CD14-positive monocyte (primary cell): ENCODE data around the gene DNMBP. TPM values are rescaled to one million over a fixed set of nuclear protein-coding genes. Genes with fewer than 3 reads are reported as not detected.

Experiments
- DNase-seq, 3 donors: peaks; one replicate each; pipeline ENCODE4 v3.0.0-alpha.2; 2011 to 2022
- H2AFZ ChIP-seq: 2 replicates; pipeline ENCODE4 v1.6.0; 2012; ENCODE audit warnings: mild to moderate bottlenecking, low read depth, low read length, inconsistent platforms; ENCODE audit not compliant: insufficient read depth, poor library complexity, severe bottlenecking
- H3K27ac ChIP-seq, 2 donors: 1 replicate in 1 of 2; 2 replicates in 1 of 2; pipeline ENCODE4 v1.5.1; 2012 to 2013; ENCODE audit warnings: low read length in 2 of 2, control low read depth in 1 of 2, inconsistent platforms in 1 of 2, low read depth in 1 of 2, mild to moderate bottlenecking in 1 of 2
- H3K27me3 ChIP-seq, 2 donors: one replicate each; pipeline versions ENCODE4 v1.6.0 to v1.6.1; 2011 to 2013; ENCODE audit warnings: low read length in 2 of 2; ENCODE audit not compliant: control insufficient read depth in 2 of 2, insufficient read depth in 2 of 2
- H3K36me3 ChIP-seq, 2 donors: replicated peaks in 1 of 2; 1 replicate in 1 of 2; 2 replicates in 1 of 2; pipeline versions ENCODE4 v1.5.1 to v1.6.1; 2012 to 2013; ENCODE audit warnings: low read length in 2 of 2, control low read depth in 1 of 2, inconsistent platforms in 1 of 2, mild to moderate bottlenecking in 1 of 2; ENCODE audit not compliant: insufficient read depth in 2 of 2, control insufficient read depth in 1 of 2
- H3K4me1 ChIP-seq, 2 donors: 1 replicate in 1 of 2; 2 replicates in 1 of 2; pipeline versions ENCODE4 v1.5.1 to v1.6.1; 2012 to 2013; ENCODE audit warnings: low read length in 2 of 2, control low read depth in 1 of 2, inconsistent platforms in 1 of 2, mild to moderate bottlenecking in 1 of 2, moderate library complexity in 1 of 2; ENCODE audit not compliant: insufficient read depth in 2 of 2, control insufficient read depth in 1 of 2
- H3K4me2 ChIP-seq: replicated peaks from 2 replicates; pipeline ENCODE3; 2012; ENCODE audit warnings: low read length, moderate library complexity, mild to moderate bottlenecking; ENCODE audit not compliant: poor library complexity, severe bottlenecking; ENCODE audit errors: extremely low read depth
- H3K4me3 ChIP-seq, 3 experiments: fragments of 200-600 bp in 1 of 3; sonication (generic) in 1 of 3; replicated peaks in 1 of 3; 1 replicate in 2 of 3; 2 replicates in 1 of 3; pipeline ENCODE4 v1.5.1; 2011 to 2013; ENCODE audit warnings: low read length in 3 of 3, mild to moderate bottlenecking in 3 of 3, control low read depth in 2 of 3, low read depth in 2 of 3, inconsistent platforms in 1 of 3, moderate library complexity in 1 of 3
- H3K79me2 ChIP-seq: 2 replicates; pipeline ENCODE4 v1.6.0; 2012; ENCODE audit warnings: mild to moderate bottlenecking, control low read depth, inconsistent platforms, low read length, moderate library complexity; ENCODE audit not compliant: insufficient read depth
- H3K9ac ChIP-seq: 2 replicates; pipeline ENCODE4 v1.6.0; 2017; ENCODE audit warnings: low read length, mild to moderate bottlenecking; ENCODE audit not compliant: insufficient read depth, poor library complexity, severe bottlenecking
- H3K9me3 ChIP-seq, 2 donors: replicated peaks in 1 of 2; 1 replicate in 1 of 2; 2 replicates in 1 of 2; pipeline versions ENCODE4 v1.5.1 to v1.6.1; 2012 to 2013; ENCODE audit warnings: low read length in 2 of 2, control low read depth in 1 of 2; ENCODE audit not compliant: control insufficient read depth in 1 of 2, insufficient read depth in 1 of 2
- H4K20me1 ChIP-seq: 2 replicates; pipeline ENCODE4 v1.6.0; 2012; ENCODE audit warnings: mild to moderate bottlenecking, low read length, control low read depth, moderate library complexity; ENCODE audit not compliant: insufficient read depth
- H3K27ac Mint-ChIP-seq, 7 donors: one replicate each; pipeline ENCODE4 v1.8.0; 2020; ENCODE audit warnings: mild to moderate bottlenecking in 7 of 7, mixed read lengths in 7 of 7, moderate library complexity in 6 of 7, inconsistent platforms in 2 of 7
- H3K27me3 Mint-ChIP-seq, 3 donors: one replicate each; pipeline ENCODE4 v1.8.0; 2021 to 2022; ENCODE audit warnings: low read depth in 3 of 3, mild to moderate bottlenecking in 3 of 3, mixed read lengths in 3 of 3, moderate library complexity in 3 of 3, inconsistent platforms in 1 of 3
- H3K36me3 Mint-ChIP-seq, 2 donors: one replicate each; pipeline ENCODE4 v1.8.0; 2020; ENCODE audit warnings: mixed read lengths in 2 of 2, inconsistent platforms in 1 of 2, mild to moderate bottlenecking in 1 of 2
- H3K4me1 Mint-ChIP-seq: one replicate; pipeline ENCODE4 v1.8.0; 2020; ENCODE audit warnings: mild to moderate bottlenecking, mixed read lengths
- H3K4me3 Mint-ChIP-seq, 2 donors: one replicate each; pipeline ENCODE4 v1.8.0; 2020; ENCODE audit warnings: mild to moderate bottlenecking in 2 of 2, mixed read lengths in 2 of 2, moderate library complexity in 1 of 2
- H3K9me3 Mint-ChIP-seq, 7 donors: one replicate each; pipeline ENCODE4 v1.8.0; 2020 to 2022; ENCODE audit warnings: mixed read lengths in 7 of 7, mild to moderate bottlenecking in 6 of 7, moderate library complexity in 6 of 7, inconsistent platforms in 2 of 7
- WGBS: methylation state at CpG from one replicate; pipeline ENCODE4 v1.1.5; 2013; ENCODE audit warnings: missing lambda C conversion rate; ENCODE audit not compliant: insufficient coverage; 5-methylcytosine and 5-hydroxymethylcytosine counted together
- intact Hi-C, 2 donors: fragments of 100-400 bp; cut with micrococcal nuclease; formaldehyde crosslinking; loops; one replicate each; pipeline versions ENCODE4 v1.15.0 to v1.15.1; 2023
- polyA plus RNA-seq, 3 donors: library from polyadenylated mRNA; depleted of rRNA in 1 of 3; unstranded in 2 of 3; stranded (reverse) in 1 of 3; fragments of 300-500 nt in 2 of 3; fragments of >200 nt in 1 of 3; fragmentation: Illumina TruSeq in 2 of 3; gene quantifications; 1 replicate in 2 of 3; 2 replicates in 1 of 3; pipeline ENCODE4 v1.2.3, GENCODE V29; 2012 to 2021
- TF ChIP-seq, protein P1 (sequence below): fragments of 200-600 bp; IDR thresholded peaks from one replicate; pipeline ENCODE4 v1.8.0; 2022; ENCODE audit warnings: antibody characterized with exemption, mild to moderate bottlenecking

The DNMBP gene
- polyA plus RNA-seq, 3 donors: 0.83 to 10.3 (median 1.2) TPM

DNA sequence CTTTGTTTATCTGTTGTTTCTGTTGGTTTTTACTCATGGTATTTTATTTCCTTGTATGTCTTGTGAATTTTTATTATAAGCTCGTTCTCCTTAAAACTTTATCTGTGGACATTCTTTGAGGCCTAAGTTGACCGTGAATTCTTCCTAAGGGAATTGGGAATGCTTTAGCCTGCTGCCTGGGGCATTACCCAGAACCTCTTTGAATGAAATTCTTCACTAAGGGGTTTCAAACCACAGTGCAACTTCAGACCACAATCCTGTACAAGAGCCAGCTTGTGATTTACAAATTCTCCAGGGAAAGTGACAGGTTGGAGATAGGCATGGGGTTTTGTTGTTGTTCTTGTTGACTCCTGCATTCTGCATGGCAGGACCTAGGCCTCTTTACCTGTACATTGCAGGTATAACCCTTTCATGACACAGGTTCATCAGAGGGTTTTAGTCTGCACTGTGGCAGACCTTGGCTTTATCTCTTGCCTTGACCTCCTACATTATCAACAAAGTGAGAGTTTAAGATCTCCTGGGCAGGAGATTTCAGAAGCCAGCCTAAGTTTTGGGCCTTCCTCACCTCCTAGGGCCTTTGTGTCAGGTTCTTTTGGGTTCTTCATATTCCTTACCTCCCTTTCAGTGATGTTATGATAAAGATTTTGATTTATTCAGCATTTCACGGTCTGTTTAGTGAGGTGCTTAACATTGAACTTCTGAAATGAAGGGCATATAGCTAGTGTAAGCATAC is 157.1 kb downstream of the DNMBP start:
- Histone ChIP-seq H3K79me2 (no peaks in the 10 kb centered on the region), H3K9ac (no peak overlapping the region), H3K27ac (no peak overlapping the region), H3K27me3 (no peaks in the 10 kb centered on the region), H2AFZ (no peak overlapping the region), H3K4me1 (no peaks in the 10 kb centered on the region), H3K4me3 (no peak overlapping the region), H4K20me1 (no peaks in the 10 kb centered on the region), H3K4me2 (no peak overlapping the region), H3K36me3 (no peaks in the 10 kb centered on the region), H3K9me3 (no peaks in the 10 kb centered on the region)
- DNase-seq: no peak
- TF ChIP-seq, protein P1, sequence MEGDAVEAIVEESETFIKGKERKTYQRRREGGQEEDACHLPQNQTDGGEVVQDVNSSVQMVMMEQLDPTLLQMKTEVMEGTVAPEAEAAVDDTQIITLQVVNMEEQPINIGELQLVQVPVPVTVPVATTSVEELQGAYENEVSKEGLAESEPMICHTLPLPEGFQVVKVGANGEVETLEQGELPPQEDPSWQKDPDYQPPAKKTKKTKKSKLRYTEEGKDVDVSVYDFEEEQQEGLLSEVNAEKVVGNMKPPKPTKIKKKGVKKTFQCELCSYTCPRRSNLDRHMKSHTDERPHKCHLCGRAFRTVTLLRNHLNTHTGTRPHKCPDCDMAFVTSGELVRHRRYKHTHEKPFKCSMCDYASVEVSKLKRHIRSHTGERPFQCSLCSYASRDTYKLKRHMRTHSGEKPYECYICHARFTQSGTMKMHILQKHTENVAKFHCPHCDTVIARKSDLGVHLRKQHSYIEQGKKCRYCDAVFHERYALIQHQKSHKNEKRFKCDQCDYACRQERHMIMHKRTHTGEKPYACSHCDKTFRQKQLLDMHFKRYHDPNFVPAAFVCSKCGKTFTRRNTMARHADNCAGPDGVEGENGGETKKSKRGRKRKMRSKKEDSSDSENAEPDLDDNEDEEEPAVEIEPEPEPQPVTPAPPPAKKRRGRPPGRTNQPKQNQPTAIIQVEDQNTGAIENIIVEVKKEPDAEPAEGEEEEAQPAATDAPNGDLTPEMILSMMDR: no peak
- no peak overlapping the region for H3K27ac Mint-ChIP-seq
- peaks cover 0 to 2% (median 0%) of the 10 kb centered on the region in 3 donors for H3K27me3 Mint-ChIP-seq
- H3K4me3 Mint-ChIP-seq: no peak overlapping the region
- WGBS: 100% methylated on average over 1 of the region's 3 CpGs
- H3K9me3 Mint-ChIP-seq: peaks cover 0 to 3% (median 0%) of the 10 kb centered on the region in 7 donors
- intact Hi-C loops: no loop called here
- H3K4me1 Mint-ChIP-seq: peaks cover 6% of the 10 kb centered on the region
- H3K36me3 Mint-ChIP-seq: no peaks in the 10 kb centered on the region

DNA sequence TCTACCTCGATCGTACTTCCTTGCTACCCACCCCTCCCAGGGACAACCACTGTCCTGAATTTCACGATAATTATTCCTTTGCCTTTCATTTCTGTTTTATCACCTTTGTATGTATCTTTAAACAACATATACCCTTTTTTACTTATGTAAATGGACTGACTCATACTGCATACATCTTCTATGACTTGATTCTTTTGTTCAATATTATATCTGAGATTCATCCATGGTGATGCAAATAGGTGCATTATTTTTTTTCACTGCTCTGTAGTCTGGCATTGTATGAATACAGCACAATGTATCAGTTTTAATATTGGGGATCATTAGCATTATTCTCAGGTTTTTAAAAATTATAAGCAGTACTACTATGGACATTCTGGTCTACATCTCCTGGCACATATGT is 157.9 kb downstream of the DNMBP start:
- no peak overlapping the region for H2AFZ ChIP-seq
- H3K9ac ChIP-seq: no peak overlapping the region
- H3K27ac ChIP-seq: no peak overlapping the region
- no peak for DNase-seq
- no peaks in the 10 kb centered on the region for H3K79me2 ChIP-seq
- no peak overlapping the region for H3K4me2 ChIP-seq
- TF ChIP-seq, protein P1: no peak
- peaks cover 6% of the 10 kb centered on the region for H3K4me1 Mint-ChIP-seq
- H3K4me1 ChIP-seq: no peaks in the 10 kb centered on the region
- no peak overlapping the region for H3K4me3 Mint-ChIP-seq
- H3K9me3 Mint-ChIP-seq: peaks cover 0 to 3% (median 0%) of the 10 kb centered on the region in 7 donors
- no peaks in the 10 kb centered on the region for H3K36me3 Mint-ChIP-seq
- intact Hi-C loops: no loop called here
- H3K9me3 ChIP-seq: no peaks in the 10 kb centered on the region
- WGBS: 100% methylated on average over 2 of the region's 3 CpGs
- no peaks in the 10 kb centered on the region for H3K27me3 ChIP-seq
- H3K27me3 Mint-ChIP-seq: no peaks in the 10 kb centered on the region
- no peaks in the 10 kb centered on the region for H4K20me1 ChIP-seq
- H3K36me3 ChIP-seq: no peaks in the 10 kb centered on the region
- no peak overlapping the region for H3K27ac Mint-ChIP-seq
- H3K4me3 ChIP-seq: no peak overlapping the region
